ENCODE measurements around the gene TADA2B. TPM values are rescaled to one million over a fixed set of nuclear protein-coding genes. Genes with fewer than 3 reads are reported as not detected.

Gene TADA2B
- total and polyA plus RNA-seq, 7 experiments from 2014 or later, result 4.0 to 49.0 (median 30.5) TPM

DNA sequence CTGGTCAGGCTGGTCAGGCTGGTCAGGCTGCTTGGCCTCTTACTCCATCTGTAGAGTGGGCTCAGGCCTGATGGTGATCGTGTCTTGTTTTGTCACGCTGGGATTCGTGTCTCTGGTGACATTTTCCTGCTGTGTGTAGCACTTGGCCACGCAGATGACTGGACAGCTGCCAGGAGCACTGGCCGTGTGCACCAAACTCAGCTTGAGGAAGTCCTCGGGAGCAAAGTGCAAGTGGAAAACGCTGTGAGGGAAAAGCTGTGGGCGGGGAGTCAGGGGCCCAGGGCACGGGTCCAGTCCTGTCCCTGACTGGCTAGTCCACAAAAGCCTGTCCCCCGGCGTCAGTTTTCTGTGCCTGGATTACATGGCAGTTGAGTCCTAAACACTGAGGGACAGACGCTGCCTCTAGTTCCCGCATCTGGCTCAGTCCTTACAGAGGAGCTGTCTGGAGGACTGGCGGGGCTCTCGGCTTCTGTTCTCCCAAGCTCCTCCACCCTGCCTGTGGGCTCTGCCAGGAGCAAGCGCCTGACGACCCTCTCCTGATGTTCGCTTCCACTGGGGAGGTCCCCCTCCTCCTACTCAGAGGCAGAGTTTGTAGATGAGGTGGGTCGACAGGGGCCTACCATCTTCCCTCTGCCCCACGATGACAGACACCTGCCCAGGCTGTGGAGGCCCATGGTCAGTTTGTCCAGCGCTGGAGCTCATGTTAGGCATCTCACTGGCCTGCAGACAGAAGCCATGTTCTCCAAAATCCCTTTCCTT is 60.6 kb downstream of the TADA2B start:
- intact Hi-C loops (cut with micrococcal nuclease), result loop anchor here (1.0 to 5.0 kb wide), 5 partner anchors 35 to 1054 kb away; partner anchors contain the start of genes ABLIM2 (in 2 of the 2), GRPEL1 (in 2 of the 2), MAN2B2 (in 1 of the 2) and TADA2B (in 1 of the 2)
- no peaks in the 10 kb centered on the region for H3K9me3 ChIP-seq (ENCODE audit: control insufficient read depth in 2 of 3, low read length in 3 of 3)
- H3K4me3 ChIP-seq (ENCODE audit: low read length), result peak overlapping the region; percentile 28
- DNase-seq, result peak in 1 of 9 donors; percentile 16
- ATAC-seq, result no peak
- CTCF ChIA-PET, result no interaction called here
- H3K36me3 ChIP-seq (ENCODE audit: control insufficient read depth in 2 of 3, insufficient read depth in 3 of 3, low read length in 3 of 3), result no peaks in the 10 kb centered on the region
- Mint-ChIP-seq H3K27ac (peak overlapping the region in 5 of 9 donors; percentile 18 to 80 (median 66)), H3K27me3 (peaks cover 0 to 22% (median 0%) of the 10 kb centered on the region in 5 donors), H3K9me3 (peaks cover 0 to 2% (median 0%) of the 10 kb centered on the region in 11 donors), H3K4me3 (peak overlapping the region; percentile 89 to 95 (median 92)), H3K36me3 (no peaks in the 10 kb centered on the region), H3K4me1 (peaks cover 9 to 30% (median 17%) of the 10 kb centered on the region in 7 donors)
- peaks cover 12 to 15% of the 10 kb centered on the region in 2 donors for H3K4me1 ChIP-seq (ENCODE audit: control insufficient read depth in 2 of 2, insufficient read depth in 2 of 2, low read length in 2 of 2)
- no peak overlapping the region for H3K27ac ChIP-seq (ENCODE audit: low read depth, low read length)
- H3K27me3 ChIP-seq (ENCODE audit: control insufficient read depth in 2 of 2, insufficient read depth in 2 of 2, low read length in 2 of 2), result no peaks in the 10 kb centered on the region
- POLR2A ChIA-PET, result interaction anchor here (0.6 to 1.6 kb wide), 2 partner anchors 37 to 48 kb away, joined by 3 to 5 read pairs; partner anchors contain the start of gene GRPEL1

DNA sequence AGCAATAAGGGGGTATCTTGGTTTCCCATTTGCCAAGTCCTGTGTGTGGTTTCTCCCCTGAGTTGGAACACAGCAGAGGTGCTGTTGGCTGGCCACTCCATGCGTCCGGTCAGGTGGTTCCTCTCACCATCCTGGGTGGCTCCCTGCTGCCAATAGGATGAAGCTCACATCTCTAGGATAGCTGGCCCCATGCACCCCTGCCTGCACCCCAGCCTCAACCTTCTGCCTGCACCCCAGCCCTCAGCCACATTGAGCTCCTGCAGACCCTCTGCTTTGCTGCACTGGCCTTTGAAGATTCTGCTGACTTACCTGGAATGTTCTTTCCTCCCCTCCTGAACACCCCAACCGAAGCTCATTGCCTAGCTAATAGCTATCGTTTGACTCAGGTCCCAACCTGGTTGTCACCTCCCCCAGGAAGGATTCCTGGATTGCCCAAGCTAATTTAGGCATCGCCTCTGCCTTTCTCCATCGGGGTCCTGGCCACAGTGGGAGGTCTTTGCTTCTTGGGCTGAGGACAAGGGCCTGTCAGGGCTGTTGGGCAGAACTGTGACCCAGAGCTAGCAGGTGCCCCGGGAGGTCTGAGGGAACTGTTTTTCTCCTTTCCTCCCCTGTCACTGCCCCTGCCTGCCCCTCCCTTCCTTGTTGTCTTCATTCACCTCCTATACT is 61.3 kb downstream of the TADA2B start:
- H3K27me3 Mint-ChIP-seq, result peaks cover 0 to 22% (median 0%) of the 10 kb centered on the region in 5 donors
- ATAC-seq (no peak), DNase-seq (no peak)
- Histone ChIP-seq H3K9me3 (ENCODE audit: control insufficient read depth in 2 of 3, low read length in 3 of 3) (no peaks in the 10 kb centered on the region), H3K36me3 (ENCODE audit: control insufficient read depth in 2 of 3, insufficient read depth in 3 of 3, low read length in 3 of 3) (no peaks in the 10 kb centered on the region), H3K4me3 (ENCODE audit: low read length) (no peak overlapping the region), H3K4me1 (ENCODE audit: control insufficient read depth in 2 of 2, insufficient read depth in 2 of 2, low read length in 2 of 2) (peaks cover 12 to 15% of the 10 kb centered on the region in 2 donors), H3K27me3 (ENCODE audit: control insufficient read depth in 2 of 2, insufficient read depth in 2 of 2, low read length in 2 of 2) (no peaks in the 10 kb centered on the region), H3K27ac (ENCODE audit: low read depth, low read length) (no peak overlapping the region)
- peaks cover 9 to 30% (median 17%) of the 10 kb centered on the region in 7 donors for H3K4me1 Mint-ChIP-seq
- H3K9me3 Mint-ChIP-seq, result peaks cover 0 to 2% (median 0%) of the 10 kb centered on the region in 11 donors
- H3K36me3 Mint-ChIP-seq, result no peaks in the 10 kb centered on the region
- intact Hi-C loops (cut with micrococcal nuclease), result loop anchor here (5.0 kb wide), 1 partner anchor 1053 kb away; the partner anchor contains the start of gene ABLIM2 (in 2 of the 2)
- ChIA-PET POLR2A (interaction anchor here (1.6 kb wide), 1 partner anchor 37 kb away, joined by 5 read pairs; the partner anchor contains the start of gene GRPEL1), CTCF (no interaction called here)
- peak overlapping the region in 8 of 10 donors; percentile 27 to 93 (median 89) for H3K4me3 Mint-ChIP-seq
- peak overlapping the region in 5 of 9 donors; percentile 18 to 54 (median 51) for H3K27ac Mint-ChIP-seq

DNA sequence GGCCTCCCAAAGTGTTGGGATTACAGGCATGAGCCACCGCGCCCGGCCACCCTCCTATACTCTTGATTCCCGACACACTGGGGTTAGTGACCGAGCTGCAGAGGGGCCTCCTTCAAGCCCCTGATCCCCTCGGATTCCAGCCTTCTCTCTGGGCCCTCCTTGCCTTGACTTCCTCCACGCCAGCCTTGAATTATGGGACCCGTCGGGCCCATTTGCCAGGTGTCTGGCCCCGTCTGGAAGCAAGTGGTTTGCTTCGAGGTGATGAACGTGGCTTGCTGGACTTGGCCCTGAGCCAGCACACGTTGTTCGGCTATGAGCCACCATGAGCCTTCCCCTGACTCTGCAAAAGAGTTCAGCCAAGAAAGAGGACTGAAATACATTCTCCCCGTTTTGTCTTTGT is 62.1 kb downstream of the TADA2B start:
- ChIA-PET CTCF (no interaction called here), POLR2A (interaction anchor here (1.6 kb wide), 1 partner anchor 38 kb away, joined by 5 read pairs; the partner anchor contains the start of gene GRPEL1)
- DNase-seq (no peak), ATAC-seq (no peak)
- peaks cover 0 to 19% (median 0%) of the 10 kb centered on the region in 5 donors for H3K27me3 Mint-ChIP-seq
- no peak overlapping the region for H3K27ac ChIP-seq (ENCODE audit: low read depth, low read length)
- peaks cover 0 to 3% (median 0%) of the 10 kb centered on the region in 11 donors for H3K9me3 Mint-ChIP-seq
- H3K36me3 ChIP-seq (ENCODE audit: control insufficient read depth in 2 of 3, insufficient read depth in 3 of 3, low read length in 3 of 3), result no peaks in the 10 kb centered on the region
- peaks cover 9 to 30% (median 17%) of the 10 kb centered on the region in 7 donors for H3K4me1 Mint-ChIP-seq
- H3K27me3 ChIP-seq (ENCODE audit: control insufficient read depth in 2 of 2, insufficient read depth in 2 of 2, low read length in 2 of 2), result no peaks in the 10 kb centered on the region
- intact Hi-C loops (cut with micrococcal nuclease), result no loop called here
- H3K4me3 Mint-ChIP-seq, result peak overlapping the region in 4 of 10 donors; percentile 8 to 89 (median 57)
- H3K9me3 ChIP-seq (ENCODE audit: control insufficient read depth in 2 of 3, low read length in 3 of 3), result no peaks in the 10 kb centered on the region
- peaks cover 0 to 4% (median 0%) of the 10 kb centered on the region in 5 donors for H3K36me3 Mint-ChIP-seq
- H3K27ac Mint-ChIP-seq, result peak overlapping the region in 3 of 9 donors; percentile 7 to 25 (median 22)
- H3K4me3 ChIP-seq (ENCODE audit: low read length), result no peak overlapping the region
- peaks cover 12 to 15% of the 10 kb centered on the region in 2 donors for H3K4me1 ChIP-seq (ENCODE audit: control insufficient read depth in 2 of 2, insufficient read depth in 2 of 2, low read length in 2 of 2)

DNA sequence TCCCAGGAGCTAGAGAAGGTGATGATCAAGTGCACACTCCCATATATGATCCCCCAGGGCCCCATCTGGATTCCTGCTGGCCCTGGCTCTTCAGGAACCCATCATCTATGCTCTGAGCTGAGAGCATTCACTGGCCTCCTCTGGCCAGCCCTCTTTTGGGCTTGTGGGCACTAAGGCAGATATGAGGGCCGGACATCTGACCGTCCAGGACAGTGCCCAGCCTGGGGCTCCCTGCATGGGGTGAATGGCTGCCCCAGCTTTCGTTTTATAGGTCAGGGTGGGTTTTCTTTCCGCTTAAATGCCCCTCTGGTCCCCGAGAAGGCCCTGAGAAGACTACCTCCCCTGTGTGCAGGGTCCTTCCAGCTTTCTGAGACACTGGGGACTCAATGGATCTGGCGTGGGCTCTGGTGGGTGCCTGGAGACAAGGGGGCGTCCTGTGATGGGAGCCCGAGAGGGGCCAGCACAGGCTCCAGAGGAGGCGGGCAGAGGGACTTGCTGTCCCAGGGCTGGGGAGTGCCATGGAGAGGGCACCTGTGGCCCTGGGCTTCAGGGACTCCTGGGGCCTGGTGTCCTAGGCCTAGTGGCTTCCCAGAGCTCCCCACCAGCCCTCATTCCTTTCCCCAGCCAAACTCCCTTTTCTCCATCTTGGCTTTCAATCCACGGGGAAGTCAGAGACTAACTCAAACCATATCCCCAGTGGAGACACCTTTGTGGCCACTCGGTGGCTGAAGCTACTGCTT is 64.2 kb downstream of the TADA2B start:
- Mint-ChIP-seq H3K27me3 (peaks cover 0 to 19% (median 0%) of the 10 kb centered on the region in 5 donors), H3K9me3 (peaks cover 0 to 4% (median 2%) of the 10 kb centered on the region in 11 donors), H3K4me1 (peaks cover 3 to 18% (median 7%) of the 10 kb centered on the region in 7 donors), H3K4me3 (peak overlapping the region in 1 of 10 donors; percentile 0), H3K27ac (no peak overlapping the region), H3K36me3 (peaks cover 0 to 5% (median 0%) of the 10 kb centered on the region in 5 donors)
- ATAC-seq (no peak), DNase-seq (no peak)
- H3K4me3 ChIP-seq (ENCODE audit: low read length), result no peak overlapping the region
- intact Hi-C loops (cut with micrococcal nuclease), result no loop called here
- H3K27me3 ChIP-seq (ENCODE audit: control insufficient read depth in 2 of 2, insufficient read depth in 2 of 2, low read length in 2 of 2), result no peaks in the 10 kb centered on the region
- H3K27ac ChIP-seq (ENCODE audit: low read depth, low read length), result no peak overlapping the region
- no peaks in the 10 kb centered on the region for H3K9me3 ChIP-seq (ENCODE audit: control insufficient read depth in 2 of 3, low read length in 3 of 3)
- POLR2A ChIA-PET, result no interaction called here
- CTCF ChIA-PET, result no interaction called here
- H3K36me3 ChIP-seq (ENCODE audit: control insufficient read depth in 2 of 3, insufficient read depth in 3 of 3, low read length in 3 of 3), result no peaks in the 10 kb centered on the region
- peaks cover 4 to 7% of the 10 kb centered on the region in 2 donors for H3K4me1 ChIP-seq (ENCODE audit: control insufficient read depth in 2 of 2, insufficient read depth in 2 of 2, low read length in 2 of 2)

Other genes starting within 250 kb of the TADA2B start
- 10 to 100 TPM; 42.9 to 72.2 (median 58.3) TPM for gene TBC1D14, start 133.5 kb upstream of the TADA2B start, total RNA-seq
- 10 to 100 TPM; 34.4 to 53.5 TPM for gene TBC1D14, start 133.5 kb upstream of the TADA2B start, polyA plus RNA-seq
- gene GRPEL1, start 24.7 kb downstream of the TADA2B start, total RNA-seq, result 10 to 100 TPM; 34.5 to 53.3 (median 49.1) TPM
- gene GRPEL1, start 24.7 kb downstream of the TADA2B start, polyA plus RNA-seq, result 10 to 100 TPM; 38.3 to 45.0 TPM
- under 1 TPM in 1 of 5 experiments, not detected in 4; 0.10 TPM for gene SORCS2, start 149.2 kb downstream of the TADA2B start, total RNA-seq
- gene SORCS2, start 149.2 kb downstream of the TADA2B start, polyA plus RNA-seq, result not detected

Measured in naive thymus-derived CD4-positive, alpha-beta T cell (primary cell).